Stimulated activated CD4-positive, alpha-beta T cell treated with anti-CD3 and anti-CD28 coated beads, Interleukin-4, amount 100 ng/mL, for 4 hours (primary cell): Measurements from ENCODE around the gene RAB30.
"Not testable (repeated sequence)": the region's sequence is repeated elsewhere in the genome, so short reads cannot be mapped to it uniquely, and the experiment has no call there.

ENCODE experiments used
- DNase-seq, 2 experiments: peaks; one replicate each; pipeline ENCODE4 v3.0.0-alpha.2; 2020

The RAB30 gene

DNA sequence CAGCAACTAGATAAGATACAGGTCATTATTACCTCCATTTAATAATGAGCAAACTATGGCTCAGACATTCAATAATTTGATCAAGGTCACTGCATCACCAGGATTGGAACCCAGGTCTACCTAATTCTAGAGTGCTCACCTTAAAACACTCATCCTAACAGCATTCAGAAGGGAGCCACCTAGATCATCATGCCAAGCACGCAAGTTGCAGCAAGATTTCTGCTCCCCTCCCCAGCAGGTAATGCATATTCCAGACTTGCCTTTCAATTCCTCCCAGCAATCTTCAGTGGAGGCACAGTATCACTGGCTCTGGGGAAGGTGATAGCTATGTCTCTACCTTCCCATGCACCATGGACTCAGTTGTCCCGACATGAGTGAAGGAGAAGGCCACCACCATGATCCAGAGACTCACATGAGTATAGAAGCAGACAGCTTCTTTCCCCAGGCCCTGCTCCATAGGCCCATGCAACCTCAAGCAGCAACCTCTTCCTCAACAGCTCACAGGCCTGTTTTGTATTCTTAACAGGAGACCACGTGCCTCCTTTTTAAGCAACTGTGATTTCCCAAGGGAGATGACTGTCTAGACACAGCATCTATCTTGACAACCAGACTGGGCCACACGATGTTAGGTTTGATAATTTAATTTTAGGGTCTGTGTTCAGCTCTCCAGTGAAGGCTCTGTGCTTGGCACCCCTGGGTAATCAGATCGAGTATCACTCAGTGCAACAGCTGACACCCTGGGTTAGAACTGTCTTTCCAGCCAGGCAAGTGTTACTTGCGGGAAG is 36.4 kb downstream of the RAB30 start:
- DNase-seq = no peak

DNA sequence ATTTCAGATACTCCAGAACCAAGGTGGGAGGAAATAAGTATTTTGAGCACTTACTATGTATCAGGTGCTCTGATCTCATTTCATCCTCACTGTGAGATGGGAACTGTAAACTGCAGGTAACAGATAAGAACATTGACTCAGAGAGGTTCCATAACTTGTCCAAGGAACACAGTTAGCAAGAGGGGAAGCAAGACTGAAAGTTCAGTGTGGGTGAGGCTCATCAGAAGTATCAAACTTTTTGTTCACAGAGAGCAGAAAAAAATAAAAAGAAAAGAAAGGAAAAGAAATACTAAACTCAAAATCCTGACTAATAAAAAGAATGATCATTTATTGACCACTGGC is 37.1 kb downstream of the RAB30 start:
- no peak for DNase-seq

DNA sequence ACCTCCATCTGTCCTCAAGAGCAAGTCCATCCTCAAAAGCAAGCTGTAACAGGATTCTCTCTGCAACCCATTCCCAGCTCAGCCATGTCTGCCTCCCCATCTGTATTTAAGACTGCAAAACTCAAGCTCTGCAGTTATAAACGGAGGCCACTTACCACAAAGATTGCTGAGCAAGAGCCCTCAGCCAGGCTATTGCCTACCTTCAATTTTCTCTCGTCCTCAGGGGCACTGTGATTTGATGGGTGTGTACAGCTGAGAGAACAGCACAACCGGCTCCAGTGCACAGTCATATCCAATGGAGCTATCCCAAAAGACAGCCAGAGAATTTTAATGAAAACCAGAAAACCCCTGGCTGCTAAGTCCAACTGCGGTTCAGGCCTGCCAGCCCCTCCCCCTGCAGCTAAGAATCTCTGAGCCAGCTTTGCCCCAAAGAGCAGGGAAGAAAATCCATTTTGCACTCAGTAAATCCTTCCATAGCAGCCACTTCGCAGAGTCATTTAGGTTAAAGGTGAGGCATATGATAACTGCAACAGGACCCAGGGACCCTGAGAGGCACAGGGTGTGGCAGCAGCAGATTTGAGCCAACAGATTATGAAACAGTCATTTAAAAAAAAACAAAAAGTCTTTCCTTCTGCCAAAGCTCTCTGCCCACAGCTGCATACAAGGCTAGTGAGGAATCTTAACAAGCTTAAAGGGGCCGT is 37.6 kb downstream of the RAB30 start:
- no peak for DNase-seq

GRCh38 chr11:83033371-83033770 is 38.3 kb downstream of the RAB30 start:
- no peak for DNase-seq

GRCh38 chr11:83031127-83031526 is 40.6 kb downstream of the RAB30 start:
- no peak for DNase-seq

DNA sequence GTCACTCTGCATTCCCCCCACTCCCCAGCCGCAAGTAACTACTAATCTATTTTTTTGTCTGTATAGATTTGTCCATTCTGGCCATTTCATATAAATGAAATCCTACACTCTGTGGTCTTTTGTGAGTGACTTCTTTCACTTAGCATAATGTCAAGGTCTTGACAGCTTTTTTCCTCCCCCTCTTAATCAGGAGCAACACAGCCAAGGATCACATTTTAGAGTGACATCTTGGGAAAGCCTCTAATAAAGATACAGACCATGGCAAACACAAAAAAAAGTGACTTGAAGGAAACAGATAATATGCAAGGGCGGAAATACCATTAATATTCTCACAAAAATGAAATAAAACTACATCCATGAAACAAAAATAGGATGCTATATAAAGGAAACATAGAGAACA is 43.9 kb downstream of the RAB30 start:
- no peak for DNase-seq

- DNase-seq = no peak
Measured at GRCh38 chr11:83027289-83027688, 44.4 kb downstream of the RAB30 start.

DNA sequence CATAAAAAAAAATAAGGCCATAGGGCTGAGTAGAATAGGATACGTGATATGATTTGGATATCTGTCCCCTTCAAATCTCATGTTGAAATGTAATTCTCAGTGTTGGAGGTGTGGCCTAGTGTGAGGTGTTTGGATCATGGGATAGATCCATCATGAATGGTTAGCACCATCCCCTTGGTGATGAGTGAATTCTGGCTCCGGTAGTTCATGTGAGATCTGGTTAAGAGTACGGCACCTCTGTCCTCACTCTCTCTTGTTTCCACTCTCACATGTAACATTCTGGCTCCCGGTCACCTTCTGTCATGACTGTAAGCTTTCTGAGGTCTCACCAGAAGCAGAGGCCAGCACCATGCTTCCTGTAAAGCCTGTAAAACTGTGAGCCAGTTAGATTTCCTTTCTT is 45.5 kb downstream of the RAB30 start:
- DNase-seq = no peak

DNA sequence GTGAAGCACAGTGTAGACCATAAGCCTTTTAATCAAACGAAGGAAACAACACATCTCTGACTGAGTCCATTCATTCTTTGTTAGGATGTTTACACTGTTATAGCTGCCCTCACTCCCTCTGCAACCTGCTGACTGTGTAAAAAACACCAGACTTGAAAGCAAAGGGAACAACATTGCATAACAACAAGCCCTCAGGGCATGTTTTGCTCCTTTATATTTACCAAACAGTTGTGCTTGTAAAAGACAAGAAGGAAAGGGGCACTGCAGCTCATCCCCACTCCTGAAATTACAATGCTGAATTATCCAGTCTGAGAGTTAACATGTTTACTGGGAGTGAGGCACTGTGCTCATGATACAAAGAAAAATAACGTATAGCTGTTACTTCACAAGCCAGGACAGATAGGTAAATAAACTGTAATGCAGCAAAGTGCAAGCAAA is 46.4 kb downstream of the RAB30 start:
- no peak for DNase-seq

DNA sequence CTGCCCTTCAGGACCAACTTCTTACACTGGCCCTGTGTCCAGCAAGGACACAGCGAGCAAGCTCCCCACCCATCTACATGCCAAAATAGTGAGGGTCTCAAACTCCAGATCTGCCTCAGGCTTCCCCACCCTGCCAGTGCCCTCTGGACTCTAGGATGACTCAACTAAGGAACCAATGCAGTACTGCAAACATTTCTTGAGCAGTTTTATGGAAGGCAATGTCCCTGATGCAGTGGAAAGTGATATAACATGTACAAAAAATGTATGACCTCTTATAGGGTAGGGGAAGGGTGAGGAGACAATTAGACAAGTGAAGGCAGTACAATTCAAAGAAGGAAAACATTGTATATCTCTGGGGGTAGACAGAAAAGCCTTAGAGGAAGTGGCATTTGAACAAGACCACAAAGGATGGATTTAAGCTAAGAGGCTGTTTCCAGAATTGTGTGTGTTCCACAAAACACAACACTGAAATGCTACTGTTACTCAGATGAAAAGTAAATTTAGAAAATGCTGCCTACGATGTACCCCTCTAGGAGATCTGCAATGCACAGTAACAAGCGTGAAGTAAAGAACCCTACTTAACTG is 47.3 kb downstream of the RAB30 start:
- no peak for DNase-seq

- no peak for DNase-seq
Measured at GRCh38 chr11:83023410-83023809, 48.3 kb downstream of the RAB30 start.

DNA sequence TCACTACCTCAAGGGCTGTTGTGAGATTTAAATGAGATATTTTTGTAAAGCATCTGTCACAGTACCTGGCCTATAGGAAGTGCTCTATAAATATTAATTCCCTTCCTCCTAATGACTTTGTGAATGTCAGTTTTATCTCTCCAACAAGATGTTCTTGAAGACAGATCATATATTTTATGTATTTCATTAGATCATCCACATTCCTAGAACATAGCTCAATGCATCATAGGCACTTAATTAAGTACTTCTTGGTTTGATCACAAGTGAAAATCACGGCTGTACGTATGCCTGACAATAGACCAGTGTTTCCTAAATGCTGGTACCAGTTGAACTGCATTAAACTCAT is 49.9 kb downstream of the RAB30 start:
- no peak for DNase-seq

DNA sequence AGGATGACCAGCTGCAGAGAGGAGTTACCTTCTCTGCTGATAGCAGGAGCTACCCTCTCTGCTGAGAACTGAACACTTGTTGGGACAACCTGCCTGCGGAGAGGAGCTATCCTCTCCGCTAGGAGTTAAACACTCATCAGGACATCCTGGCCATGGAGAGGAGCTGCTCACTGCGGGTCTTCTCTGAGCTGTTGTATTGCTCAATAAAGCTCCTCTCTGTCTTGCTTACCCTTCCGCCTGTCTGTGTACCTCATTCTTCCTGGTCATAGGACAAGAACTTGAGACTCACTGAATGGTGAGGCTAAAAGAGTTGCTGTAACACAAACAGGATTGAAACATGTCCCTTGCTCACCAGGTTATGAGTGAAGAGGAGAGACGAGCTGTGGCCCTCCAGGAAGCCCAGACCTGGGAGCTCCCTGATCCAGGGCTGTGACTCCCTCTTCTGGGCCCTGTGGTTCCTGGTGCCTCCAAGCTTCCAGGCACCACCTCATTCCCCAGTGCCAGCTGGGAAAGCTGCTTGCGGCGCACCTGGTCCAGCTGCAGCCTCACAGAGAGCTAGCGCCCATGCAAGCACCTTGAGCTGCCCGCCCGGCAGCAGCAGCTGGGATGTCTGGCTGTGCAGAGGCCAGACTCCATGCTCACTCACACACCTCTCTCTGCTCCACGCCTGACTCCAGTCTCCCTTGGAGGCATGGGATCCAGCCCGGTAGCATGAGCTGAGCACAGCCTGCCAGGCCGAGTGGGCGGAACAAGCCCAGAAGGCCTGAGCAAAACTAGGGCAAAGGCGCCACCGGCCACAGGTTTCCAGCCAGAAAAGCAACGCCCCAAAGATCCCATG is 50.5 kb downstream of the RAB30 start:
- no peak for DNase-seq

GRCh38 chr11:83019888-83020579 is 51.7 kb downstream of the RAB30 start:
- no peak for DNase-seq

DNA sequence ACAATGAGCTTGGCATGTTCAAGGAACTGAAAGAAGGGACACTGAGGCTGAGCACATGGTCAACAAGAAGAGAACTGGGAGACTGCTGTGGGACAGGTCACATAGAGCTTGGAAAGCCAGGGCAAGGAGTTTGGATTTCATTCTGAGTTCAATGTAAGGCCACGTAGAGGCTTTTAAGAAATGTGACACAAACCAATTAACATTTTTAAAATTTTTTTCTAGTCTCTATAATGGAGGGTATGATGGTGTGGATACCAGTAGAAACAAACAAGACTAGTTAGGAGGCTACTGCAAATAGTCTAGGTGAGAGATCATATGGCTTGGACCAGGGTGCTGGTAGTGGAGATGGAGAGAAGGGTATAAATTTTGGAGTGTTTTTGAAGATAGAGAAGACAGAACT is 56.7 kb downstream of the RAB30 start:
- no peak for DNase-seq

DNA sequence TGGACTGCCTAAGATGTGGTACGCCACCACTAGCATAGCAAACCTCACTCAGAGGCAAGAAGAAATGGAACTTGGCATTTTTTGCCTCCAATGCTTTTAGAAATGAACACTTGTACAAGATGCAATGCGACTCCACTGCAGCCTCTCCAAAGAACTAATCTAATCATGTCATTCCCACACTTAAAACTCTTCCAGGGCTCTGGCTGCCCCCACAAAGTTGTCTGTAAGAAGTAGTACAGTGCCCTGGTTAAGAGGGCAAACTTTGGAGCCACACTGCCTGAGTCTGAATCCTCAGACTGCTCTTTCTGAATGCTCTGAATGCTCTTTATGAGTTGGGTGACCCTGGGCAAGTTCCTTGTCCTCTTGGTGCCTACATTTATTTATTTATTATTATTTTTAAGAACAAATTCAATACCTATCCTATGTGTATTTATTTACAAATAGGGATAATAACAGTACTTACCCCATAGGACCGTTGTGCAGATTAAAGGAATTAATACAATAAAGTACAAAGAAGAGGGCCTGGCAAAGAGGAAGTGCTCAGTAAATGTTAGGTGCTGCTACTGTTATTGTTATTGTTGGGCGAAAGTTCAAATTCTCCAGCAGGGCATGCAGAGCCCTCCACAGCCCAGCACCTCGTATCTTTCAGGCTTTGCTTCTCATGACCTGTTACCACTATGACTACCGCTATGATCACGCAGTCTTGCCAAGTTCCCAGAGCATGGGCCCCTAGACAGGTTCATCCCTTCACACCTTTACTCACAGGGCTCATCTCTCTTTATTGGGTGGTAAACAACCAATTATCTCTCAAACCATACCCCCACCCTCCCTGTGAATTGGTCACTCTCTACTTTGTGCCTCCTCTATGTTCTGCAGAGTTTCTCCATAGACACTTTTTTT is 59.3 kb downstream of the RAB30 start:
- no peak for DNase-seq

DNA sequence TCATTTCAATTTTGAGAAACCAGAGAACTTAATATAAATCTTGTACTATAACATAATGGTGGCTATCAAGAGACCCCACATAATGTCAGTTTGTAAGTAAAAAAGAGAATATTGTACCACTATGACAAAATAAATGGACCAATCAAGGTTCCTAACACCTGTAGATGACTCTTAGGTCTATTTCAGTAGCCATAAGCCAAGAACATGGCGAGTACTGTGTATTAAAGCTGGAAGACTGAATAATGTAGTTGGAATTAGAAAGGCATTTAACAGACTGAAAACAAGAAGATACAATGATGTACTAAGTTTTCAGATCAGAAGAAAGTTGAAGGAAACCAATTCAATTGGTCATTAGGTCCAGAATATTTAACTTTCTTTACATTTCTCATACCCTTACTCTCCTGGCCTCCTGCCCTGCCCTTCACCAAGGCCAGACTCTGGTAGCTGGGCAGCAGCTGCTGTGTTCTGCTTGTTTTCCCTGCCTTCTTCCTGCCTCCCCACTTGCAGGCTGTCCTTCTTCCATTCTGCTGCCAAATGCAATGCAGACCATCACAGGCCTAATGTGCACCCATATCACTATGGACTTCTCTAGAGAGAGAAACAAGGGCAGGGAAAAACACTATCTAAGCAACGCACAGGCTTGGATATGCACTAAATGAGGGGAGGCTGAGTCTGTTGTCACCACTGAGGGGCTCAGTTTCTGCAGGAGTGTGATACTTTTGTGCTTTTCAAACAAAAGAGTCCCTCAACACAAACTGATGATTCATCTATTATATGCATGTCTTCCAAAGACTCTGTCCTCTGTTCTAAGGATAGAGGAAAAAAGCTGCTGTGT is 60.1 kb downstream of the RAB30 start:
- no peak for DNase-seq

GRCh38 chr11:83009999-83010398 is 61.7 kb downstream of the RAB30 start:
- no peak for DNase-seq

- DNase-seq = not testable (repeated sequence)
Measured at GRCh38 chr11:83009136-83009535, 62.6 kb downstream of the RAB30 start.

DNA sequence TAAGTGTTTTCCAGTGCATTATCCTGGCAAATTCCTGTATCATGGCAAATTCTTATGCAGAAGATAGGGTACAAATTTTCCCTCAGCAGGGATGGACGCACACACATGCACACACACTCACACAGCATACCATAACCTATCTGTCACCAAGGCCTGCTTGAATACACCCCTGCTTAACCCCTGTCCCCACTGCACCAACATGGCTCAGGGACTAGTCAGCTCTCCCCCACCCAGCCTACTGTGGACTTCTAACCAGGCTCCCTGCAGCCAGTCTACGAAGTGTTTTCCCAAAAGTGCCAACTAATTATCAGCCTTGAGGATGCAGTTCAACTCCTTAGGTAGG is 63.1 kb downstream of the RAB30 start:
- DNase-seq = no peak
